Common myeloid progenitor, CD34-positive (primary cell): Measurements from ENCODE around the gene ETHE1.

Experiments used
- CTCF ChIA-PET: fragments of 350-600 bp; sonication (Branson Sonifier 250); formaldehyde crosslinking; loops from one replicate; lab custom pipeline; 2021; ENCODE audit warnings: antibody characterized with exemption; lab: Charles Lee
- POLR2A ChIA-PET: fragments of 350-600 bp; sonication (Branson Sonifier 250); formaldehyde crosslinking; loops from one replicate; lab custom pipeline; 2021; ENCODE audit warnings: antibody characterized with exemption; lab: Charles Lee
- DNase-seq, 3 donors: peaks; one replicate each; pipeline versions ENCODE4 v3.0.0 to v3.0.0-alpha.2; 2013
- H3K27ac ChIP-seq, 2 experiments: 1 replicate in 1 of 2; 2 replicates in 1 of 2; pipeline ENCODE4 v1.7.0; 2013; ENCODE audit warnings: inconsistent platforms in 2 of 2, low read length in 2 of 2, mild to moderate bottlenecking in 2 of 2, low read depth in 1 of 2, moderate library complexity in 1 of 2; ENCODE audit not compliant: severe bottlenecking in 2 of 2, insufficient read depth in 1 of 2, poor library complexity in 1 of 2
- H3K27me3 ChIP-seq, 5 experiments: replicated peaks in 2 of 5; 1 replicate in 3 of 5; 2 replicates in 2 of 5; pipeline versions ENCODE4 v1.6.1 to v1.7.0; 2013; ENCODE audit warnings: low read length in 4 of 5, mild to moderate bottlenecking in 2 of 5, moderate library complexity in 2 of 5, inconsistent platforms in 1 of 5; ENCODE audit not compliant: insufficient read depth in 5 of 5, control insufficient read depth in 4 of 5
- H3K36me3 ChIP-seq, 4 experiments: 1 replicate in 2 of 4; 2 replicates in 2 of 4; pipeline versions ENCODE4 v1.6.1 to v1.7.0; 2013; ENCODE audit warnings: low read length in 3 of 4, control low read depth in 1 of 4, mild to moderate bottlenecking in 1 of 4; ENCODE audit not compliant: control insufficient read depth in 4 of 4, insufficient read depth in 4 of 4
- H3K4me1 ChIP-seq, 4 experiments: 1 replicate in 3 of 4; 2 replicates in 1 of 4; pipeline versions ENCODE4 v1.6.1 to v1.7.1; 2013; ENCODE audit warnings: low read length in 3 of 4, mild to moderate bottlenecking in 3 of 4, control low read depth in 1 of 4, inconsistent platforms in 1 of 4, moderate library complexity in 1 of 4; ENCODE audit not compliant: control insufficient read depth in 4 of 4, insufficient read depth in 4 of 4; ENCODE audit errors: control extremely low read depth in 1 of 4
- H3K4me3 ChIP-seq, 7 experiments: 1 replicate in 4 of 7; 2 replicates in 3 of 7; pipeline versions ENCODE4 v1.5.1 to v1.7.0; 2013; ENCODE audit warnings: mild to moderate bottlenecking in 7 of 7, low read length in 6 of 7, moderate library complexity in 6 of 7, inconsistent platforms in 2 of 7, low read depth in 2 of 7, control low read depth in 1 of 7; ENCODE audit not compliant: insufficient read depth in 4 of 7, control insufficient read depth in 1 of 7; ENCODE audit errors: extremely low read depth in 1 of 7
- H3K9me3 ChIP-seq, 5 experiments: 1 replicate in 4 of 5; 2 replicates in 1 of 5; pipeline versions ENCODE4 v1.6.1 to v1.7.1; 2013; ENCODE audit warnings: low read length in 4 of 5, mild to moderate bottlenecking in 2 of 5, inconsistent platforms in 1 of 5, low read depth in 1 of 5, moderate library complexity in 1 of 5; ENCODE audit not compliant: control insufficient read depth in 4 of 5, insufficient read depth in 2 of 5; ENCODE audit errors: control extremely low read depth in 1 of 5
- WGBS: methylation state at CpG from one replicate; pipeline ENCODE4 v1.1.5; 2013; ENCODE audit not compliant: insufficient coverage; 5-methylcytosine and 5-hydroxymethylcytosine counted together

Gene ETHE1

DNA sequence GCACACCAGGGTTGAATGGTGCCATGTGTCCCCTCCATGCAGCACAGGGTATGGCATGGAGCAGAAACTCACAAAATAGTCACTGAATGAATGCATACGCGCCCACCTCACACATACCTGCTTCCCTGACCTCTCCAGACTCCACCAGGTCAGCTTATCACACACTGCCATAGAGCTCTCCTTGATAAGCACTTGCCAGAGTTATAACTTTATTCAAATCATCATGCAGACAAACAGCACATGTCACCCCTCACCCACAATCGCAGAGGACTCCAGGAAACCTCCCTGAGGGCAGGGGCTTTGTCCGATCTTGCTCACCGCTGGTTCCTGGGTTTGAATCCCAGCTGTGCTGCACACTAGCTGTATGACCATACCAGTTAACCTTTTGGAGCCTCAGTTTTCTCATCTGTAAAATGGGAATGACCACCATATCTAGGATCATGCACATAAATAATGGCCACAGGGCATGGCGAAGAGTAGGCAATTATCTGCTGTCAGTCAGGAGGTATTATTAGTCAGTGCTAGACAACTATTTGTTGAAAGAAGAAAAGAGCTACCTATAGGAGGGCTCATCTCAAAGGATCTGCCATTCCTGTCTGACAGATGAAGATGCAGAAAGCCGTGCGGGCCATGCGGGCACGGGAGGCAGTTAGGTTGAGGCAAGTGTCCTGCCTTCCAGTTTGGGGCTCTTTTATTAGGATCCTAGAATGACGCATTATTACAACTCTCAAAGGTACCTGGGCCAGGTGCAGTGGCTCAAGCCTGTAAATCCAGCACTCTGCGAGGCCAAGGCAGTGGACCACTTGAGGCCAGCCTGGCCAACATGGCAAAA lies 34.4 kb upstream of the ETHE1 start:
- ChIA-PET POLR2A (interaction anchor here (0.6 to 0.8 kb wide), 2 partner anchors 13 to 1530 kb away, joined by 4 read pairs; partner anchors contain the start of gene XRCC1), CTCF (interaction anchor here (1.0 to 14.5 kb wide), 4 partner anchors 11 to 32 kb away, joined by 3 to 247 read pairs (median 10); partner anchors contain the start of genes IRGQ and ZNF576)
- H3K9me3 ChIP-seq = no peaks in the 10 kb centered on the region
- peaks cover 7 to 46% (median 37%) of the 10 kb centered on the region in 4 experiments for H3K4me1 ChIP-seq
- peaks cover 0 to 12% (median 7%) of the 10 kb centered on the region in 4 experiments for H3K36me3 ChIP-seq
- peak in 1 of 3 donors; percentile 7 for DNase-seq
- no peak overlapping the region for H3K4me3 ChIP-seq
- H3K27ac ChIP-seq = peak overlapping the region in 1 of 2 experiments; percentile 15
- H3K27me3 ChIP-seq = no peaks in the 10 kb centered on the region
- 95% methylated on average over 10 of the region's 12 CpGs for WGBS

DNA sequence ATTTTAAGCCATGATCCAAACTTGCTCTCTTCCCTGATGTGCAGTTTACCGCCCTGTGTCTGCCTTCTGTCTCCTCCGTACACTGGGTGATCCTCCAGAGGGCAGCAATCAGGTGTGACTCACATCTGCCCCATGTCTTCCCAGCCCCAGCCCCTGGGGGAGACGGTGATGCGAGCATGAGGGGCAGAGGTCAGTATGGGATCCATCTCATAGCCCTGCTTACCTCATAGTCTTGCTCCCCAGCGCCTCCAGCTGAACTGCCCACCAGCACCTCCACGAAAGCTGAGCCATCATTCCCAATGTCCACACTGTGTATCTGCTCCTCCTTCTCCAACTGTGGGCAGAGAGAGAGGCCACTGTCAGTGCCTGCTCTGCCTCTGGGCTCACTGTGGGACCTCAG lies 33.7 kb upstream of the ETHE1 start:
- POLR2A ChIA-PET = interaction anchor here (0.6 kb wide), 1 partner anchor 1531 kb away, joined by 4 read pairs; no protein-coding TSS in a partner anchor
- CTCF ChIA-PET = interaction anchor here (0.6 to 14.5 kb wide), 3 partner anchors 24 to 72 kb away, joined by 3 to 247 read pairs (median 16); partner anchors contain the start of genes IRGQ and ZNF576
- Histone ChIP-seq H3K9me3 (no peaks in the 10 kb centered on the region), H3K4me3 (no peak overlapping the region), H3K4me1 (peaks cover 7 to 46% (median 37%) of the 10 kb centered on the region in 4 experiments), H3K27ac (no peak overlapping the region), H3K27me3 (no peaks in the 10 kb centered on the region), H3K36me3 (peaks cover 0 to 16% (median 7%) of the 10 kb centered on the region in 4 experiments)
- 86% methylated on average over 5 of the region's 6 CpGs for WGBS
- DNase-seq = peak in 1 of 3 donors; percentile 37

DNA sequence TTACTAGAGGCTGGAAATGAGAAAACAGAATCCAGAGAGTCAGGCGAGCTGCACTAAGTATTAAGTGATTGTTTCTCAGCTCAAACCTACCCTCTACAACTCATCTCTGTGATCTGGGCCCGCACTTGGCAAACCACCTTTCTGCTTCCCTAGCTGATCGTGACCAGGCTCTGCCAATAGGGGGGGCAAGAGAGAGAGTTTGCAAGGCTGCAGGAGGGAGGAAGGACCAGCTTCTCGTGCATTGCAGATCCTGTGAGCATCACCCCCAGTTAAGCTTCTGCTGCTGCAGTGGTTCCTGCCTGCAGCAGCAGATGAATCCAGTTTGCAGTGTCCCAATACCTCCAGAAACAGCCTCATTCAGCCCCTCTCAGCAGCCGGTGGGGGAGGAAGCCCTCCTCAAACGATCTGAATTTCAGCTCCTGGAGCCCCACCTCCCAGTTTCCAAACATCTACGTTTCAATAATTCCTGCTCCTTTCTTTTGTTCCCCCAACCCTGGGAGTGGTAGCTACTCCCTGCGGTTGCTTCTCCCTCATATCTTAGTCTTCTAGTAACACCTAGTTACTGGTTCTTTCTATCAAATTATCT lies 28.3 kb upstream of the ETHE1 start:
- H3K36me3 ChIP-seq = peaks cover 4 to 58% (median 34%) of the 10 kb centered on the region in 4 experiments

DNA sequence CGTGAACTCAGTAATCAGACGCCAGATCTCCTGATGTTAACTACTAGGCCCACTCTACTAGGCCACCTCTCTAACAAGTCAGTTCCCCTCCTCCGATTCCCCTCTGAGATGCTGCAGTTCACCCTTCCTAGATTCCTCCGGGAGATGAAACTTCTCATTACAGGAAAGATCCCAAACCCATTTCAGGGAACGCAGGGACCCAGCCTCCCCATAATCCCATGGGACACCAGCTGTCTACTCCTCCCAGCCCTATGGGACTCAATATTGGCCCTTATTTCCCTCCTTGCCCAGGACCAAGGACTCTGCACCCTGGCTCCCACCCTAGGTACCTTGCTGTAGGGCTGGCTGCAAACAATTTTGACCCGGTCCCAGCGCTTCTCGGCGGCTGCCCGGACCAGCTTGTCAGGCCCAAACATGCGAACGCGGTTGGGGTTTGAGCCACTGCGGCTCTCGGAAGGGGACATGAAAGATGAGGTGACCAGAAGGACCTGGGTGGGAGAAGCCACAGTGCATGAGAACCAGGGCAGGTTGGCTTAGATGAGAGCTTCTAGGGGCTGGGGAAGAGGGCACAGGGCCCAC lies 27.4 kb upstream of the ETHE1 start:
- DNase-seq = no peak
- ChIA-PET POLR2A (interaction anchor here (1.4 kb wide), 1 partner anchor 41 kb away, joined by 8 read pairs; no protein-coding TSS in a partner anchor), CTCF (interaction anchor here (0.7 to 14.5 kb wide), 15 partner anchors 9 to 114 kb away, joined by 3 to 247 read pairs (median 9); partner anchors contain the start of genes IRGQ, ZNF575 and ZNF576)
- Histone ChIP-seq H3K4me1 (no peaks in the 10 kb centered on the region), H3K9me3 (no peaks in the 10 kb centered on the region), H3K27me3 (no peaks in the 10 kb centered on the region), H3K27ac (no peak overlapping the region), H3K4me3 (no peak overlapping the region), H3K36me3 (peaks cover 4 to 60% (median 39%) of the 10 kb centered on the region in 4 experiments)
- 96% methylated on average over 15 of the region's 15 CpGs for WGBS

More for the DNA sequence above, 28.3 kb upstream of the ETHE1 start:
- H3K27ac ChIP-seq = no peak overlapping the region
- no peaks in the 10 kb centered on the region for H3K27me3 ChIP-seq
- DNase-seq = peak; percentile 79 to 92 (median 87)
- CTCF ChIA-PET = interaction anchor here (0.7 to 14.5 kb wide), 22 partner anchors 8 to 123 kb away, joined by 3 to 247 read pairs (median 6); partner anchors contain the start of genes IRGQ, PINLYP, XRCC1 and ZNF575
- peaks cover 0 to under 1% (median 0%) of the 10 kb centered on the region in 4 experiments for H3K4me1 ChIP-seq
- POLR2A ChIA-PET = interaction anchor here (0.7 to 1.4 kb wide), 2 partner anchors 35 to 40 kb away, joined by 3 to 8 read pairs; no protein-coding TSS in a partner anchor
- no peak overlapping the region for H3K4me3 ChIP-seq
- H3K9me3 ChIP-seq = no peaks in the 10 kb centered on the region
- 40% methylated on average over 6 of the region's 8 CpGs for WGBS

DNA sequence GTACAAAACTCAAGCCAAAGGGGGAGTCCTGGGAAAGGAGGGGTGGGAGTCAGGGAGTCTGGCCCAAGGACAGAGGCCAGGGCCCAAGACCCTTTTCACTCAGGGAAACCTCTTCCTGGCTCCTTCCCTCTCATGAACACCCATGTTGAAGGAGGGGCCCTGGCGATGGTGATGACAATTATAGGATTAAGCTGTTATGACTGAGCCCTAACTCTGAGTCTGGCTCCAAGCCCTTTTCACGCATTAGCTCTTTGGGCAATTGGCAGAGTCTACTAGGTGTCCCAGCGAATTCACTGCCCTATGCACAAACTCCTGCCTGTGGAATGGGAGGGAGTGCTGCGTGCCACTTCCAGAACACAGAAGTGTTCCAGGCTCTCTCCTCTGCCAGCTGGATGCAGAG lies 26.7 kb upstream of the ETHE1 start:
- DNase-seq = no peak
- 100% methylated on average over 3 of the region's 4 CpGs for WGBS
- H3K27ac ChIP-seq = no peak overlapping the region
- no peaks in the 10 kb centered on the region for H3K4me1 ChIP-seq
- H3K27me3 ChIP-seq = no peaks in the 10 kb centered on the region
- ChIA-PET POLR2A (interaction anchor here (0.7 kb wide), 1 partner anchor 43 kb away, joined by 3 read pairs; no protein-coding TSS in a partner anchor), CTCF (interaction anchor here (0.6 to 14.5 kb wide), 6 partner anchors 10 to 73 kb away, joined by 3 to 247 read pairs (median 4); partner anchors contain the start of genes IRGQ, ZNF575 and ZNF576)
- H3K9me3 ChIP-seq = no peaks in the 10 kb centered on the region
- no peak overlapping the region for H3K4me3 ChIP-seq
- H3K36me3 ChIP-seq = peaks cover 4 to 63% (median 41%) of the 10 kb centered on the region in 4 experiments

DNA sequence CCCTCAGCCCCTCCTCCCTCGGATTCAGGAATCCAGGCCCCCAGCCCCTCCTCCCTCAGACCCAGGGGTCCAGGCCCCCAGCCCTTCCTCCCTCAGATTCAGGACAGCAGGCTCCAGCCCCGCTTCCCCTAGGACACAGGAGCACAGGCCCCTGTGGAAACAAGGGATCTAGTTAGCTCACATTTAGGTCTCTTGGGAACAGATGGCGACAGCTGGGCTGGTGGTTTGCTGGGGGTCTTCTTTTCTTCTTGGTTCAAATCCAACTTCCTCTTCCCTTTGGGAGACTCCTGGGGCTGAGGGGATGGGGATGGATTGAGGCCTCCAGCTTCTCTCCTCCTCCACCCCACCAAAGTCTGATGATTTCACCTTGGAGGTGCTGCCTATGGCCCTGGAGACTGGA lies 25.6 kb upstream of the ETHE1 start:
- H3K4me1 ChIP-seq = no peaks in the 10 kb centered on the region
- CTCF ChIA-PET = interaction anchor here (0.8 to 14.5 kb wide), 6 partner anchors 11 to 116 kb away, joined by 3 to 247 read pairs (median 4); partner anchors contain the start of genes IRGQ, ZNF575 and ZNF576
- WGBS = no CpG with 5 or more reads among the region's 3 CpGs
- DNase-seq = no peak
- H3K4me3 ChIP-seq = no peak overlapping the region
- H3K27me3 ChIP-seq = no peaks in the 10 kb centered on the region
- no peaks in the 10 kb centered on the region for H3K9me3 ChIP-seq
- POLR2A ChIA-PET = no interaction called here
- peaks cover 4 to 59% (median 38%) of the 10 kb centered on the region in 4 experiments for H3K36me3 ChIP-seq
- H3K27ac ChIP-seq = no peak overlapping the region
